HG02678 (cell line): Measurements from ENCODE around the gene ARHGAP19.

Experiments used
- ATAC-seq: cut with Tn5 transposase; IDR thresholded peaks from one replicate; pipeline ENCODE4 v1.9.1; 2021; ENCODE audit warnings: mild to moderate bottlenecking, moderate library complexity; ENCODE audit not compliant: unreplicated experiment

ARHGAP19 gene

DNA sequence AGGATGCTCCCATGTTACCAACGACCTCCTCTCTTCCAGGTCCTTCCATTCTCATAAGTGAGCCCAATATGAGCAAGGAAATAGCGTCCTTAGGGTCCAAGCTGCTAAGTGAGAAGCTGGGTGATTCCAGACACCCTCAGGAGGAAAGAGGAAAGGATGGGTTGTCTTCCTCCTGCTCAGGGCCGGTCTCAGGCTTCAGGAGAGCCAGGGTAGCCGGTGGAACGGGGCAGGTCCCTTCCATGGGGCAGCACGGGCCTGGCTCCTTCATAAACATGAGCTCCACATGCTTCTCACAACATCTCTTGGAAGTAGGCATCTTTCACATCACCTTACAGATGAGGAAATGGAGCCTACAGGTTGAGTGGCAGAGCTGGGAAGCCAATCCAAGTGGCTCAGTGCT, 119.4 kb downstream of the ARHGAP19 start:
- no peak for ATAC-seq
